Endodermal cell (in vitro differentiated cells): Measurements from ENCODE around the gene GMPR2. TPM values are rescaled to one million over a fixed set of nuclear protein-coding genes. Genes with fewer than 3 reads are reported as not detected.

Experiments used
- DNase-seq: peaks from one replicate; pipeline ENCODE4 v3.0.0-alpha.2; 2017
- H3K27ac ChIP-seq: 2 replicates; pipeline ENCODE4 v1.5.1; 2013; ENCODE audit warnings: mild to moderate bottlenecking, low read depth, low read length, moderate library complexity
- H3K27me3 ChIP-seq: 2 replicates; pipeline ENCODE4 v1.6.1; 2013; ENCODE audit warnings: mild to moderate bottlenecking, low read length, moderate library complexity; ENCODE audit not compliant: insufficient read depth, control insufficient read depth, poor library complexity, severe bottlenecking
- H3K36me3 ChIP-seq: 2 replicates; pipeline ENCODE4 v1.7.0; 2013; ENCODE audit warnings: mild to moderate bottlenecking, low read length, moderate library complexity; ENCODE audit not compliant: control insufficient read depth, insufficient read depth
- H3K4me1 ChIP-seq: one replicate; pipeline ENCODE4 v1.7.0; 2013; ENCODE audit warnings: low read length; ENCODE audit not compliant: control insufficient read depth, insufficient read depth
- H3K4me3 ChIP-seq: 2 replicates; pipeline ENCODE4 v1.5.1; 2013; ENCODE audit warnings: mild to moderate bottlenecking, low read length, moderate library complexity
- H3K9ac ChIP-seq: 2 replicates; pipeline ENCODE4 v1.6.1; 2013; ENCODE audit warnings: mild to moderate bottlenecking, low read length, moderate library complexity; ENCODE audit not compliant: poor library complexity, severe bottlenecking; ENCODE audit errors: extremely low read depth
- H3K9me3 ChIP-seq: 2 replicates; pipeline ENCODE4 v1.6.1; 2013; ENCODE audit warnings: mild to moderate bottlenecking, low read length, moderate library complexity; ENCODE audit not compliant: control insufficient read depth
- H3K27ac Mint-ChIP-seq: 2 replicates; pipeline ENCODE4 v1.8.0; 2020; ENCODE audit warnings: mixed read lengths
- H3K27me3 Mint-ChIP-seq: 2 replicates; pipeline ENCODE4 v1.8.0; 2021; ENCODE audit warnings: mild to moderate bottlenecking, mixed read lengths; ENCODE audit not compliant: insufficient read depth
- H3K36me3 Mint-ChIP-seq: 2 replicates; pipeline ENCODE4 v1.8.0; 2020; ENCODE audit warnings: low read depth, mixed read lengths
- H3K4me1 Mint-ChIP-seq: 2 replicates; pipeline ENCODE4 v1.8.0; 2020; ENCODE audit warnings: mixed read lengths
- H3K4me3 Mint-ChIP-seq: 2 replicates; pipeline ENCODE4 v1.8.0; 2020; ENCODE audit warnings: mild to moderate bottlenecking, moderate library complexity, mixed read lengths
- H3K9me3 Mint-ChIP-seq: 2 replicates; pipeline ENCODE4 v1.8.0; 2020; ENCODE audit warnings: mild to moderate bottlenecking, mixed read lengths
- CTCF ChIP-seq: fragments of 200-600 bp; sonication (generic); conservative IDR thresholded peaks from 2 replicates; pipeline ENCODE4 v1.5.0; 2021; ENCODE audit warnings: antibody characterized with exemption, mild to moderate bottlenecking
- WGBS, 2 experiments: methylation state at CpG; one replicate each; pipeline versions ENCODE4 v1.1.5 to v1.1.7; 2013; ENCODE audit warnings: missing lambda C conversion rate in 2 of 2, mixed read lengths in 1 of 2; ENCODE audit not compliant: insufficient coverage in 1 of 2, insufficient read length in 1 of 2; 5-methylcytosine and 5-hydroxymethylcytosine counted together
- total RNA-seq, 2 donors: library from RNA; stranded (reverse); fragmentation: NEBNext Ultra II Directional in 1 of 2; extraction: Animal tissue kit (Norgen Biotek cat#: 25700) in 1 of 2; gene quantifications; 2 replicates in 1 of 2; 3 replicates in 1 of 2; pipeline ENCODE4 v1.2.1, GENCODE V29; 2021

GMPR2 gene
- total RNA-seq, 2 donors from 2014 or later: 56.1 to 63.1 TPM

GRCh38 chr14:24235804-24236688, 3.3 kb downstream of the GMPR2 start:
- peak; percentile 15 for DNase-seq
- no peaks in the 10 kb centered on the region for H3K9me3 Mint-ChIP-seq
- H3K4me1 ChIP-seq: peaks cover 8% of the 10 kb centered on the region
- H3K27me3 ChIP-seq: no peaks in the 10 kb centered on the region
- peaks cover 58% of the 10 kb centered on the region for H3K36me3 ChIP-seq
- 93 to 100% methylated on average over 3 to 5 of the region's 5 CpGs for WGBS, 2 experiments
- H3K4me3 Mint-ChIP-seq: no peak overlapping the region
- no peaks in the 10 kb centered on the region for H3K9me3 ChIP-seq
- H3K9ac ChIP-seq: no peak overlapping the region
- H3K36me3 Mint-ChIP-seq: peaks cover 52% of the 10 kb centered on the region
- H3K27ac Mint-ChIP-seq: no peak overlapping the region
- H3K4me3 ChIP-seq: no peak overlapping the region
- no peak for TF ChIP-seq CTCF
- peaks cover 15% of the 10 kb centered on the region for H3K4me1 Mint-ChIP-seq
- H3K27ac ChIP-seq: no peak overlapping the region
- no peaks in the 10 kb centered on the region for H3K27me3 Mint-ChIP-seq

GRCh38 chr14:24236689-24237462, 4.1 kb downstream of the GMPR2 start:
- Histone ChIP-seq H3K36me3 (peaks cover 59% of the 10 kb centered on the region), H3K4me3 (no peak overlapping the region), H3K27me3 (no peaks in the 10 kb centered on the region), H3K27ac (no peak overlapping the region), H3K4me1 (peaks cover 8% of the 10 kb centered on the region), H3K9ac (no peak overlapping the region), H3K9me3 (no peaks in the 10 kb centered on the region)
- Mint-ChIP-seq H3K27me3 (no peaks in the 10 kb centered on the region), H3K9me3 (no peaks in the 10 kb centered on the region), H3K4me3 (no peak overlapping the region), H3K36me3 (peaks cover 53% of the 10 kb centered on the region), H3K27ac (no peak overlapping the region), H3K4me1 (peaks cover 11% of the 10 kb centered on the region)
- no peak for TF ChIP-seq CTCF
- 92 to 97% methylated on average over 5 to 6 of the region's 6 CpGs for WGBS, 2 experiments
- peak; percentile 19 for DNase-seq

- no peak overlapping the region for H3K9ac ChIP-seq
- H3K27ac ChIP-seq: no peak overlapping the region
- H3K4me3 ChIP-seq: no peak overlapping the region
- Mint-ChIP-seq H3K27me3 (no peaks in the 10 kb centered on the region), H3K36me3 (peaks cover 53% of the 10 kb centered on the region), H3K4me1 (peaks cover 11% of the 10 kb centered on the region), H3K4me3 (no peak overlapping the region), H3K9me3 (no peaks in the 10 kb centered on the region), H3K27ac (no peak overlapping the region)
- no peaks in the 10 kb centered on the region for H3K27me3 ChIP-seq
- WGBS, 2 experiments: 97 to 100% methylated on average over 2 of the region's 2 CpGs
- peak; percentile 13 for DNase-seq
- no peak for TF ChIP-seq CTCF
- peaks cover 59% of the 10 kb centered on the region for H3K36me3 ChIP-seq
- H3K9me3 ChIP-seq: no peaks in the 10 kb centered on the region
- H3K4me1 ChIP-seq: peaks cover 8% of the 10 kb centered on the region
Measured at GRCh38 chr14:24237463-24237955, 4.8 kb downstream of the GMPR2 start.
